ENCODE data around the gene COL6A2.

GRCh38 chr21:46065914-46066551 is 31.9 kb upstream of the COL6A2 start:
- TF ChIP-seq CTCF (IDR thresholded peaks at IDR 0.05; ENCODE audit: poor library complexity) = no peak
- TF ChIP-seq EZH2 (IDR thresholded peaks at IDR 0.05; ENCODE audit: borderline replicate concordance) = no peak
